Suppressor macrophage (primary cell): ENCODE data around the gene SLAMF9.

Experiments
- DNase-seq, 4 experiments: peaks; one replicate each; pipeline ENCODE4 v3.0.0-alpha.2; 2020 to 2022

The SLAMF9 gene

DNA sequence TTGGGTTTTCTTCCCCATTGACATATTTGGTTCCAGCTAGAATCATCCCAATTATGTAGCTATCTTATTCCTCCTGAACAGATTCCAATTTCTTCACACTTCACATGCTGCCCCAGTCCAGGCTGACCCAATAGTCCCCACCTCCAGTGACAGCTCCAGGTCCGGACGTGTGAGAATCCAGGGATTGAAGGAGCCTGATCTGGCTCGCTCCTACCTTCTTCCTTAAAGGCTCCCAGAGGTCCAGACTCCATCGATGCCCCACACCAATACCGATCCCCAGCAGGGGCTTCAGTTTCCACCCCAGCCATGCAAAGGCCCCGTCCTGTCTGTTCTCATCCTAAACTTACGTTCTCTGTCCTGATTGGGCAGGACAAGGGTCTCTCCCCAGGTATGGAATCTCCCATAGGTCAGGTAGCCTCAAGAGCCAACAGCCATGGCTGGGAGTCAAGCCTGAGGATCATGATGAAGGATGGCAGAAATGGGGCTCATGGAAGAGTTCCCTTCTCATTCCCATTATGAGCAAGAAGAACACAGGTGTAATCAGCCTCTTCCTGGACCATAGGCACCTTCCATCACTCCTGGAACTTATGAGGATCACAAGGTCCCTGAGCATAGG, 20.4 kb upstream of the SLAMF9 start:
- DNase-seq: no peak

DNA sequence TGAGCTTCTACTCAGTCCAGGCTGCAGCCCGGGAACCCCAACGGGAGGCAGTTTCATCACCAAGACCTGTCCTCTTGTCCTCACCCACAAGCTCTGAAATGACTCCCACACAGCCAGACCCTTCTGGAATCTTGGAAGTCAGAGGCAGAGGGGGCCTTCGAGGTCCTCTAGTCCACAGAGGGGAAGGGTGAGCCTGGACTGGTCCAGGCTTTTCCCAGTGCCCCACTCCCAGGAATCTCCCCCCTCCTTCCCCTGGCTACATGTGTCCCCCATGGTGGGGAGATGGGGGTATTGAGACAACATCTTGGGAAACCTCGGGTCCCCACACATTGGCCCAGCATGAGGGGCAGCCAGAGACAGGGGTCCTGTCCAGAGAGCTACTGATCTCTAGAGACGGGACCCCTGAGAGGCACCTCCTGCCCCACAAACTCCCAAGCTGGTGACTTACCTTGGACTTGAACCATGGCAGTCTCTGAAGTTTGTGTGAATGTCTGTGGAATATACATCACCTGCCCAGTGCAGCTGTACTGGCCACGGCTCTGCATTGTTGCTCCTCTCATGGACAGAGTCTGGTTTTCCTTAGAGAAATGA, 19.4 kb upstream of the SLAMF9 start:
- no peak for DNase-seq

DNA sequence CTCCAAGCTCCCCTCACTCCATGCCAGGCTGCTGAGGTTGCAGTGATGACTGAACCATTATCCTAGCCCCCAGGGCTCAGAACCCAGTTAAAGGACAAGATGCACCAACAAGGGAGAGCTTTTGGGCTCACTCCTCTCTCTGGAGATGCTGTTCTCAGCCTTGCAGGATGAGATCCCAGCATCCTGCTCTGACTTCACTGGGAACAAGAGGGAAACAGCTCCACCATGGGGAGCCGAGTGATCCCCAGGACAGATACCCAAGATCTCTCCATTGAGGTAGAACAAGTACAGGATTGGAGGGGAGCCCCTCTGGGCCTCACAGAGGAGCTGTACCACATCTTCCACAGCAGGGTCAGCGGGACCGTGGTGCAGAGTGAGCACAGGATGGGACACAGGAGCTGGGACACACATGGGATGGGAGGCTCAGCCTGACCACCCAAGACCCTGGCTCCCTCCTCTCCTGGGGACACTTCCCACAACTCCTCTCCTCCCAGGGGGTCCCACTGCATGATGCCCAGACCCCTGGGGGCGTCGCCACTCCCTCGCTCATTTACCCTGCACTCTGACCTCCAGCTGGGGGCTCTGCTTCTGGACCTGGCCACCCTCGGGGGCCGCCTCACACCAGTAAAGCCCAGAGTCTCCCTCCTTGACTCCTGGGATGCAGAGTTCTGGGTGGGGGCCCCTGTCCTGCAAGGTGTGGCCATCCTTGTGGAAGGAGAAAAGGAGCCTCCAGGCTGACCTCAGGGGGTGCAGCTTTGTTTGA, 18.6 kb upstream of the SLAMF9 start:
- no peak for DNase-seq

DNA sequence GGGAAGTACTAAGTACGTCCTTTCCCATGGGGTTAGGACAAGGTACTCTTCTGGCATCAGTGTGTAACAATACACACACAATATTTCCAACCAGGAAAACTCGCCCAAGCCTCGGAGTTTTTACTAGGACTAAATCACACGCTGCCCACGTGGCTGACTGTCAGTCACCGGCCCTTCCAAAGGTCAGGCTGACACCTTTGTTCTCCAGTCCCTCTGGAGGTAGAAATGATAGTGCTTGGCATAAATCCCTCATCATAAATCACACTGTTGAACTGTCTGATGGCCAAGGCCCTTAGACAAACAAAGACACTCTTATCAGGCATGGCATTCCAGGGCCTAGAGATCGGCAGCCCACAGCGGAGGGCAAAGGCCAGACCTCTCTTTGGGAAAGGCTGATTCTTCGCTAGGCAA, 16.9 kb upstream of the SLAMF9 start:
- DNase-seq: no peak

DNA sequence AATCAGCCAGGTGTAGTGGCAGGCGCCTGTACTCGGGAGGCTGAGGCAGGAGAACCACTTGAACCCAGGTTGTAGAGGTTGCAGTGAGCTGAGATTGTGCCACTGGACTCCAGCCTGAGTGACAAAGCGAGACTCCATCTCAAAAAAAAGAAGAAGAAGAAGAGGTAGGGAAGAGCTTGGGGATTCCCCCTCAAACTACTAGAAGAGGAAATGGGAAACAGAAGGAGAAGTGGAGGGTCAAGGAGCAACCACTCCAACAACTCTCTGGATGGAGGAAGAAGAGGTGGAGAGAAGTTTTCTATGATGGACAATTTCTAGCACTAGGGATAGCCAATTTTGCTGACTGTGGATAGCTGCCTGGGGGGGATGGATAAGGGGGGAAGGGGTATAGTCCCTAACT, 14.9 kb upstream of the SLAMF9 start:
- DNase-seq: peak in 2 of 4 experiments; percentile 15 to 65

DNA sequence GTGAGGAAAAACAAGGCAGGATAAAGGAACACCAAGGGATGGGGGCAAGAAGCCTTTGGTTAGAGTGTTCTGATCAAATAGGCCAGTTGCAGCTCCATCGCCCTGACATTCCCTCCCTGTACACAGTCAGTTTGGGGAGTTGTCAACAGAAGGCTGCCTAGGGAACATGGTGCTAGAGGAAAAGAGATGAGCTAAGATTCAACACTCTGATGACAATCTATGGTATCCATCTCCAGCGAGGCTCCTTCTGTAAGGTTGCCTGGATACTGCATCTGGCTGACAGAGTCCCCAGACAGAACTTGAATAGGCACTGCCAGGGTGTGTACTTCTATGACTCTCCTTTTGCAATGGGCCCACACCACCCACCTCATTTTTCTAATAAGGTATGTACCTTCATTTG, 11.2 kb upstream of the SLAMF9 start:
- no peak for DNase-seq

DNA sequence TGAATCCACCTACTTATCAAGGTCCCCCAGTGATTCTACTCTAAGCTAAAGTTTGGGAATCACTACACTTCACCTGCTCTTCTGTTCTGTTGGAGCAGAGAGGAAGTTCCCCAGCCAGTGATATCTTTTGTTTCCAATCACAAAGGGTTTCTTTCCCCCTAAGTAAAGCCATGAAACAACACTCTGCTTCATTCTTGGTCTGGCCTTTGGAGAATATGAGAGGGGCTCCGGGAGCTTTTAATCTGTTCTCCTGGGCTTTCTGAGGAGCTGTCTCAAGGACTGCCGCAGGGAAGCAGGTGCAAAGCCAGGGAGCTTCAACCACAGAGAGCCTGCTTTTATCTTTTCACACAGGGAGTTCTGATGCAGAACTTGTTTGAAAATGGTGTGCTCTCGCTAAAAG, 10.1 kb upstream of the SLAMF9 start:
- DNase-seq: no peak

DNA sequence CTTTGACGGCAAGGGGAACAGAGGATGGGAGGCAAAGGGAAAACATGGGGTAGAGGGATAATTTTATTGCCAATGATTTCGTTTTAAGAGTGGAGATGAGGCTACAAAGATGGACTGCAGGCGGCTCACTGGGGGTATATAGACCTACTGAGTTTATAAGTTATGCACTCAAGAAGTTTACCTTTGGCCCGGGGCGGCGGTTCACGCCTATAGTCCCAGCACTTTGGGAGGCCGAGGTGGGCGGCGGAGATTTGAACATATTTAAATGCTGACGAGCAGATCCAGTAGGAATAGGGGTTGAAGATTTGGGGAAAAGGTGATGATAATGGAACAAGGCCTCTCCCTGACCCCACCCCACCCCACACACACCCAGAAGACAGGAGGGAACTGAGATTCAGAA, 8.1 kb upstream of the SLAMF9 start:
- DNase-seq: no peak

DNA sequence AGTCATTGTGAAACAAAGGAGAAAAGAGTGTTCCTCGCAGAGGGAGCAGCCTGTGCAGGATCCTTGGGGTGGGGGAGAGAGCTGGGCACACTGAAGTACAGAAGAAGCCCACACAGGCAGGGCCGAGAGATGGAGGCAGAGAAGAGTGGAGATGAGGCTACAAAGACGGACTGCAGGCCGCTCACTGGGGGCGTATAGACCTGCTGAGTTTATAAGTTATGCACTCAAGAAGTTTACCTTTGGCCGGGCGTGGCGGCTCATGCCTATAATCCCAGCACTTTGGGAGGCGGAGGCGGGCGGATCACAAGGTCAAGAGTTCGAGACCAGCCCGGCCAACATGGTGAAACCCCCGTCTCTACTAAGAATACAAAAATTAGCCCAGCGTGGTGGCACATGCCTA, 7.6 kb upstream of the SLAMF9 start:
- DNase-seq: no peak

DNA sequence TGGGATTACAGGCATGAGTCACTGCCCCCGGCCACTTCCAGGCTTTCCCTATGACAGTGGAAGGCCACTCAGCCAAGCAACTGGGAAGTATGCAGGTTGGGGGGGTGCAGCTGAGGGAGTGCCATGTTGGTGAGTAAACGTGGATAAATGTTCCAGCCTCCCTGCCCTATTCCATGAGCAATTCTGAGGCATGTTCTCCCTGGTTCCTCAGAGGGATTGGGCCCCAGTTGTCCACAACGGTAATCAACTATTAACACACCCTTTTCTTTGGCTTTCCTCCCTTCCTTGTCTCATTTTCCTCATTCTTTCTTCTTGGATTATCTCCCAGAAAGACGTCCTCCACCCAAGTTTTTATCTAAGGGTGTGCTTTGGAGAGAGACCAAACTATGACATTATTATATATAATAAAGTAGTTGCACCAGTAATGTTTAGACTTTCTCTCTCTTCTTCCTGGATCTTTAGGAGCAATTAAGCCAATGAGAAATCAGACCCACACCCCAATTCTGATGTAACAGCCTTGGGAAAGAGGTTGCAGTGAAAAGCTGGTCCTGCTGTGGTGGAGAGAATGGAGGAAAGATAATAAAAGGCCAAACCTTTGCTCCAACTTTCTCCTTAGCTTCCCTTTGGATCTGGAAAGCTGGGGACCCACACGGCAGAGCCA, 6.8 kb upstream of the SLAMF9 start:
- DNase-seq: no peak

DNA sequence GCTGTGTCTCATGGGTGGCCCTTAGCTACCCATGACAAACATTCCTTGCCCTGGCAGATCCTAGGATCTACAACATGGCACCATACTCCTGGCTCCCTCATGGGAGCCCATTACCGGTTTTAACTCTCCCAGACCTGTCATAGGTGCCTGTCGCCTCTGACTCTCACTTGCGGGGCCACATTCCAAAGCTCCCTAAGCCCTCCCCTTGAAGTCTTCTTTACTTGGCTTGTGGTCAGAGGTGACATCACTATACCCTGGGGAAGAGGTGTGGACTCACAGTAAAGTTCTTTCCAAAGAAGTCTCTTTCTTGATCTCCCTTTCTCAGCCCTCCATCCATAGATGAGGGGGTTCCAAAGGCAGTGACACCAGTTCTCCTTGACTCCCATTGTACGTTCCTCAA, 5.4 kb upstream of the SLAMF9 start:
- no peak for DNase-seq

DNA sequence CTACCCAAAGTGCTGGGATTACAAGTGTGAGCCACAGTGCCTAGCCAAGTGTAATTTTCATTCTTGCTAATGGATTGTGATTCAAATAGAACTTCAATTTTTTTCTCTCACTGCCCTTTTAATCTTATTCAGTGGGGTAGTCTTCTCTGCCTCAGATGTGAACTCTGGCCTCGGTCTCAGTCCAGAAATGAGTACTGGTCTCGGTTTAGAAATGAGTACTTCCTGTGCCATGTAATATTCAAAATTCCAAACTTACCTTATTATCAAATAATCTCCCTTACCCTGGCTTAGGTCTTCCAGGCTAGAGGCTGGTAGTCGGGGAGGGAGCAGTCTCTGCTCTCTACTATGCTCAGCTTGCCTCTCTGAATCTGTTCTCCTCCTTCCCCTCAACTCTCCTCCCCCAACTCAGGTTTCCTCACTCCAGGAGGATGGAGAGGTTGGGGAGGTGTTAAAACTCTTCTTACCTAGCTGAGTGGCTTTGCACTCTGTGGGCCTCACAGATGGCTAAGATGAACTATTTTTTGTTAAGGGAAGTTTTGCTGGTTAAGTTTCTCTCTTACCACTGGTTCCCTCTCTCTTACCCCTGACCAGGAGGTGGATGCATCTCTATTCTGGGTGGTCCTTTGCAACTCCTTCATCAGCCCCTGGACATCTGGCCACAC, 4.8 kb upstream of the SLAMF9 start:
- DNase-seq: no peak

DNA sequence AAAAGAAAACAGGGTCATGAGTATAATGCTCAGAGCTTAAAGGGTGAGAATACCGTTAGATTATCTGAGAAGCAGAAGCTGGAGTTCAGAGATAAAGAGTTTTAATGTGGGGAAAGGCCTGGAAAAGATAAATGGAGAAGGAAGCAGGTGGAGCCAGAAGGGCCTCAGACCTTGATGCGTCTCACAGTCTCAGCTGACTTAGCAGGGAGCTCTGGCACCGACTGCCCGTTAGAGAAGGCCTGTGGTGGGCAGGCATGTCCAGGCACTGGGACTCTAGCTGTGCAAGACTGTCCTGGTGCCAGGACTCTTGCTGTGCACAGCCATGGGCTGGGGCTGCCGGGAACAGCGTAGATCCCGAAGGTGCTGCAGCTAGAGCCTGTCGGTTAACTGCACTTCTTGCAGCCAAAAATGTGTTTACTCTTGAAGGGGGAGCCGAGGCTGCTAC, 3.8 kb upstream of the SLAMF9 start:
- DNase-seq: no peak

DNA sequence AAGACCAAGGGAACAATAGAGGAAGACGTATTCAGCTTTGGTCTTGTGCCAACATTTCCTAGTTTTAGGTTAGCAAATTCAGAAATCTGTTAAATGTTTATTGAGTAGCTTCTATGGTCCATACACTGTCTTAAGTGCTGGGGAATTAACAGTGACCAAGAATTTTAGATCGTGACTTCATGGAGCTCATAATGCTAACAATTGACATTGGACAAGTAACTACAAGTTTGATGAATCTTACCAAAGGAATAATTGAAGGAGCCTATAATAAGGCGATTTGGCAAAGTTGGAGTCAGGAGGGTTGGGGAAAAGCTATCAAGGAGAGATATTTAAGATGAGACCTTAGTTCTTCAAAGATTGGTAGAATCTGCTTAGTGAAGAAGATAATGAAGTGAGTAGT, 1.4 kb upstream of the SLAMF9 start:
- DNase-seq: peak in 1 of 4 experiments; percentile 39

DNA sequence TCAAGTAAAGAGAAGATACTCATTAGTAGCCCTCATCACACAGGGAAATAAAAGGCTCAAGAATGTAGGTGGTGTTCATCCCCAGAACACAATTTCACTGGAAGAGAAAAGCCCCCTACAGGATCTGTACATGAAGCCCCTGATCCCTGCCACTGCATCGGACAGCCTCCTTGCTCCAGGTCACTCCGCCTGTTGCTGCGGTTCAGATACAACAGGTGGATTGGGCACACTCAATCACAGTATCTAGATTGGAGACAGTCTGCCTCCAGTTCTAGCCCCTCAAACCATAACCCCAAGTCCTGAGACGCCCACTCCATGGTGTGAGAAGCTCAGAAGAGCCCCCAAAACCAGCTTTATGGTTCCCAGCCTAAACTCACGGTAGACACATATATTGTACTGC, 1.1 kb downstream of the SLAMF9 start:
- peak in 1 of 4 experiments; percentile 0 for DNase-seq

DNA sequence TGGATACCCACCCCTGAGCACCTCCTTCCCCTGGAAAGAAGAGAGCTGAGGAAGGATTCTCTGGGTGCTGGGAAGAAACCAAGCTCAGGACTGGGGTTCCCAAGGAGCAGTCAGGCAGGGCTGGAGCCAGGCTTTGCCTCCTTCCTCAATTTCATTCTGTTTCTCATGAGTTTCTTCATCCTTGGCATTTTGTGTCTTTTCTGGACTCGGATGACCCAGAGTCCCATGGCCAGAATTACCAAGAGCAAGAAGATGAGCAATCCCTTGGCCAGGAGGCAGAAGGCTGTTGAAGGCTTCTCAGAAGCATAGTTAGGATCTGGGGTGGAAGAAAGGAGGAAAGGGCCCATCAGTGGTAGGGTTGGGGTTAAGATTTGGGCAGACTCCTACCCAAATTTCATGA, 2.5 kb downstream of the SLAMF9 start:
- peak; percentile 77 to 91 (median 85) for DNase-seq

DNA sequence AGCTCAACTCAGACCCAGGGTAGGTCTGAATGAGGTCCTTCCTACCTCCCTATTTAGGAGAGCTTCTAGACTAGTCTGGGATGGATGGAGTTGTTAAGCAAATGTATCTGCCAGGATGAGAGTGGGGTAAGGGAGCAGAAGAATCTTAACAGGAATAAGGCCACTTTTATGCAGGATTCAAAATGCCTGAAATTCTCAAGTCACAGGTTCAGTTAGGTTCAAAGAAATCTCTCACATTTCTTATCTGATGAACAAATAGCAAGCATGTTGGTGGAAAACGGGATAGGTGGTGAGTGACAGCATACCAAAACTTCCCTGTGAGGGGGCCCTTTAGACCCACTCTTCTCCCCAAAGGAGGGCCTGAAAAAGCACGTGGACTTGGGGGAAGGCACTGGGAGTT, 3.0 kb downstream of the SLAMF9 start:
- no peak for DNase-seq

DNA sequence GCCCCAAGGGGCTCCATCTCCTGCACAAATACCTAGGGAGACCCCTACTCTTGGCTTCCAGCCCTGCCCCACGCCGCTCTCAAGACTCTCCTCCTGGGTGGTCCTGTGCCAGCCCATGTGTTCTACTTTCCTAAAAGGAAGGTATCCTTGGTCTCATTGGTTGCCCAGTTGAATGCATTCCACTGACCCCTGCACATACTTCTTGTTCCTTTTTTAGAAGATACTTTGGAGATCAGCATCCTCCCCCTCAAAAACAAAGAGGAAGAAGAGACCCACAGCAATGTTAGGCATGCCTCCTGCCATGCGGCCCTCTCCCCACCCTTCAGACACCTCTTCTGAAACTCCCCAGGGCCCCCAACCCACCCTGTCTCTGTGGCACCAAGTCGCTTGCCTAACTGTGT, 4.1 kb downstream of the SLAMF9 start:
- DNase-seq: peak; percentile 54 to 77 (median 72)

DNA sequence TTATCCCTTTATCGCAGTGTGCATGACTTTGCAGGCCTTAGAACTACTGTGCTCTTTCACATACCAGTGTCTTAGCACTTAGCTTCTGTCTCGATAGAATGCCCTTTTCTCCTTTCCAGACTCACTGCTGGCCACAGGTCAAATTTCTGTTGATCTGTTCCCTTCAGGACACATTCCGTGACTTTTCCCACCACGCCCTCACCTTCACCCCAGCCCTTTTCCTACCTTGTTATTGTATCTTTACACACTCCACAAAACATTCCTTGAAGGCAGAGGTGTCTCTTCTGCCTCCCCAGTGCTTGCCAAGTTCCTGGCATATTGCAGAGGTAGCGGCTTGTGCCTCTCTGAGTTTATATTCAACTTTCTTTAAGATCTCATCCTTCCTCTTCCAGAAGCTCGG, 4.9 kb downstream of the SLAMF9 start:
- DNase-seq: no peak

DNA sequence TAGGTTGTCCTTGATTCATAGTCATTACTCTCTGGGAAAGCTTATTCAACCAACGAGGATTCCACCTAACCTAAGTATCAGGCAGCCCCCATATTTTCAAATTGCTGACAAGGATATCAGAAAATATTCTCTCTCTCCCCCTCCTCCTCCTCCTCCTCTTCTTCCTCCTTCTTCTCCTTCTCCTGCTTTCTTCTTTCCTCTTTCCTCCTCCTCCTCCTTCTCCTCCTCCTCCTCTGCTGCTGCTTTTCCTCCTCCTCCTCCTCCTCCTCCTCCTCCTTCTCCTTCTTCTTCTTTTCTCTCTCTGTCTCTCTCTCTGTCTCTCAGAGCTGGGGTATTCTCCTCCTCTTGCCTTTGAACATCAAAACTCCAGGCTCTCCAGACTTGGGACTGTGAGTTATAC, 6.1 kb downstream of the SLAMF9 start:
- no peak for DNase-seq

DNA sequence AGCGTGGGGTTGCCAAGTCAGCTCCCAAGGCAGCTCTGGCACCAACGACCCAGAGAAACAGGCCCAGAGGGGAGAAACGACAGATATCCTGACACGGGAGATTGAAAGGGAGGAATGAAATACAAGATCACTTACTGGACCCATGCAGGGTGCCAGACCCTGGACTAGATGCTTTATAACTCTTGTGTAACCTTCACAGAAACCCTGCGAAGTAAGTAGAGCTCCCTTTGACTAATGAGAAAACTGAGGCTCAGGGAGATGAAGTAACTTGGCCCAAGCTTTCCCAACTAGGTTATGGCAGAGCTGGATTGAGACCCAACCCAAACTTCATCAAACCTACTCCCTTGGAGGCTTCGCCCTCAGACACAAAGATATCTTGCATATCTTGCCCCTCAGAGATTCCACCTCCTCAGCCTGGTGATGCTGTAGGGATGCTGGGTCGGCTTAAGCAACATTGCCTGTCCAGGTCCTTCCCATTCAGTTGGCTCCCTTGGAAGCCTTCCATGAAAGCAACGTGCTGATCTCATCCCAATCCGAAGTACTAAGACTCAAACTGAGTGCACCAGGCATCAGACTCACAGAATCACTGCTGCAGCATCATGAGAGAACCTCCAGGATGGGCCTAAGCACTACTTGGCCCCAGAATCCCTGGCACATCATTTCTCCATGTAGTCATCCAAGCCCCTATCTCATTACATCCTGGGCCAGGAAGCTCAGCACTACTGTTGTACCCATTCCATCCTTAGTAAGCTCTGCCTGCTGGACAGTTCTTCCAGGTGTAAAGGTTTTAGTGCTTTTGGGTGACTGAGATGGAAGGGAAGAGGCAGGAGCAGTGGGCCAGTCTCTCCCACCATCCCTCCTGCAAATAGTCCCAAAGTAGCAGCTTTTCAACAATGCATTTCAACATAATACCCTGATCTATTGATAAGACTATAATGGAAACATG, 7.5 kb downstream of the SLAMF9 start:
- no peak for DNase-seq
